Measurements from ENCODE around the gene MED23.

DNA sequence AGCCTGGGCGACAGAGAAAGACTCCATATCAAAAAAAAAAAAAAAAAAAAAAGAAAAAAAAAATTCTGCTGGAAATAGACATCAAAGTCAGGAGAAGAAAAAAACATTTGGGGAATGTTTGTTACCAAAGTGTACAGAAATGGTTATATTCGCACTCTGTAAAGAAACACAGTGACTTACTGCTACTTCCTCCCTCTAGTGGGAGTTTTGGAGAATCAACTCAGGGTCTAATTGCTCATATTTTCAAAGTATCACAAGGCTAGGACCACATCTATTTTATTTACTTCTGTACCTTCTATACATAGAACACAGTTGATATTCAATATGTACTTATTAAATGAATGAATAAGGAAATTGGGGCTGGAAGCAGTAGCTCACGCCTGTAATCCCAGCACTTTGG, 30.6 kb downstream of the MED23 start:
- no peak for TF ChIP-seq POLR2A (IDR thresholded peaks at IDR 0.05)
- TF ChIP-seq, protein P1, sequence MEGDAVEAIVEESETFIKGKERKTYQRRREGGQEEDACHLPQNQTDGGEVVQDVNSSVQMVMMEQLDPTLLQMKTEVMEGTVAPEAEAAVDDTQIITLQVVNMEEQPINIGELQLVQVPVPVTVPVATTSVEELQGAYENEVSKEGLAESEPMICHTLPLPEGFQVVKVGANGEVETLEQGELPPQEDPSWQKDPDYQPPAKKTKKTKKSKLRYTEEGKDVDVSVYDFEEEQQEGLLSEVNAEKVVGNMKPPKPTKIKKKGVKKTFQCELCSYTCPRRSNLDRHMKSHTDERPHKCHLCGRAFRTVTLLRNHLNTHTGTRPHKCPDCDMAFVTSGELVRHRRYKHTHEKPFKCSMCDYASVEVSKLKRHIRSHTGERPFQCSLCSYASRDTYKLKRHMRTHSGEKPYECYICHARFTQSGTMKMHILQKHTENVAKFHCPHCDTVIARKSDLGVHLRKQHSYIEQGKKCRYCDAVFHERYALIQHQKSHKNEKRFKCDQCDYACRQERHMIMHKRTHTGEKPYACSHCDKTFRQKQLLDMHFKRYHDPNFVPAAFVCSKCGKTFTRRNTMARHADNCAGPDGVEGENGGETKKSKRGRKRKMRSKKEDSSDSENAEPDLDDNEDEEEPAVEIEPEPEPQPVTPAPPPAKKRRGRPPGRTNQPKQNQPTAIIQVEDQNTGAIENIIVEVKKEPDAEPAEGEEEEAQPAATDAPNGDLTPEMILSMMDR (IDR thresholded peaks at IDR 0.05): peak in 5 of 12 donors; percentile 11 to 29 (median 23)
